Peyer's patch (tissue), 4 donors: Measurements from ENCODE around the gene SIRPB1. TPM values are rescaled to one million over a fixed set of nuclear protein-coding genes. Genes with fewer than 3 reads are reported as not detected.

ENCODE experiments used
- DNase-seq, 3 donors: peaks; one replicate each; pipeline ENCODE4 v3.0.0-alpha.2; 2017 to 2019
- H3K27ac ChIP-seq, 4 donors: fragments of 200-600 bp; sonication (generic); one replicate each; pipeline ENCODE4 v1.5.1; 2016 to 2019
- H3K27me3 ChIP-seq, 2 donors: fragments of 200-600 bp; sonication (generic); one replicate each; pipeline ENCODE4 v1.5.1; 2019
- H3K36me3 ChIP-seq, 3 donors: fragments of 200-600 bp; sonication (generic); one replicate each; pipeline ENCODE4 v1.5.1; 2016 to 2019
- H3K4me1 ChIP-seq, 4 donors: fragments of 200-600 bp; sonication (generic); one replicate each; pipeline ENCODE4 v1.5.1; 2016 to 2019
- H3K4me3 ChIP-seq, 4 donors: fragments of 200-600 bp; sonication (generic); 1 replicate in 3 of 4; 2 replicates in 1 of 4; pipeline ENCODE4 v1.5.1; 2016 to 2019; ENCODE audit warnings: mild to moderate bottlenecking in 1 of 4
- H3K9me3 ChIP-seq, 4 donors: fragments of 200-600 bp; sonication (generic); one replicate each; pipeline ENCODE4 v1.5.1; 2016 to 2019; ENCODE audit warnings: mild to moderate bottlenecking in 1 of 4
- POLR2A ChIP-seq, 2 donors: fragments of 450-650 bp; IDR thresholded peaks; one replicate each; pipeline ENCODE4 v1.5.1; 2017; ENCODE audit warnings: antibody characterized with exemption in 2 of 2, mild to moderate bottlenecking in 2 of 2, moderate library complexity in 2 of 2
- total RNA-seq, 4 donors: library from RNA; depleted of rRNA; stranded (reverse); fragments of >200 nt; gene quantifications; one replicate each; pipeline ENCODE4 v1.1.0, GENCODE V29; 2016
- TF ChIP-seq, protein P1 (sequence below), 6 experiments: fragments of 450-650 bp in 4 of 6; fragments of 200-600 bp in 2 of 6; sonication (generic) in 1 of 6; IDR thresholded peaks; one replicate each; pipeline ENCODE4 v1.5.1; 2017 to 2019; ENCODE audit warnings: antibody characterized with exemption in 6 of 6, mild to moderate bottlenecking in 3 of 6, moderate library complexity in 1 of 6

SIRPB1 gene
- total RNA-seq, 4 donors from 2014 or later, result 1.6 to 3.1 (median 2.3) TPM

- peaks cover 0 to 18% (median 8%) of the 10 kb centered on the region in 4 donors for H3K4me1 ChIP-seq
- H3K36me3 ChIP-seq, result no peaks in the 10 kb centered on the region
- H3K4me3 ChIP-seq, result peak overlapping the region in 1 of 4 donors; percentile 25
- DNase-seq, result peak in 2 of 3 donors; percentile 77 to 88
- TF ChIP-seq, protein P1, sequence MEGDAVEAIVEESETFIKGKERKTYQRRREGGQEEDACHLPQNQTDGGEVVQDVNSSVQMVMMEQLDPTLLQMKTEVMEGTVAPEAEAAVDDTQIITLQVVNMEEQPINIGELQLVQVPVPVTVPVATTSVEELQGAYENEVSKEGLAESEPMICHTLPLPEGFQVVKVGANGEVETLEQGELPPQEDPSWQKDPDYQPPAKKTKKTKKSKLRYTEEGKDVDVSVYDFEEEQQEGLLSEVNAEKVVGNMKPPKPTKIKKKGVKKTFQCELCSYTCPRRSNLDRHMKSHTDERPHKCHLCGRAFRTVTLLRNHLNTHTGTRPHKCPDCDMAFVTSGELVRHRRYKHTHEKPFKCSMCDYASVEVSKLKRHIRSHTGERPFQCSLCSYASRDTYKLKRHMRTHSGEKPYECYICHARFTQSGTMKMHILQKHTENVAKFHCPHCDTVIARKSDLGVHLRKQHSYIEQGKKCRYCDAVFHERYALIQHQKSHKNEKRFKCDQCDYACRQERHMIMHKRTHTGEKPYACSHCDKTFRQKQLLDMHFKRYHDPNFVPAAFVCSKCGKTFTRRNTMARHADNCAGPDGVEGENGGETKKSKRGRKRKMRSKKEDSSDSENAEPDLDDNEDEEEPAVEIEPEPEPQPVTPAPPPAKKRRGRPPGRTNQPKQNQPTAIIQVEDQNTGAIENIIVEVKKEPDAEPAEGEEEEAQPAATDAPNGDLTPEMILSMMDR (IDR thresholded peaks at IDR 0.05), result no peak
- no peak for TF ChIP-seq POLR2A (IDR thresholded peaks at IDR 0.05)
- no peaks in the 10 kb centered on the region for H3K27me3 ChIP-seq
- peak overlapping the region in 3 of 4 donors; percentile 16 to 76 (median 30) for H3K27ac ChIP-seq
- no peaks in the 10 kb centered on the region for H3K9me3 ChIP-seq
These were observed 45.1 kb upstream of the SIRPB1 start for GRCh38 chr20:1664911-1665310.

- DNase-seq, result no peak
- Histone ChIP-seq H3K27me3 (no peaks in the 10 kb centered on the region), H3K9me3 (no peaks in the 10 kb centered on the region), H3K4me3 (no peak overlapping the region), H3K36me3 (no peaks in the 10 kb centered on the region), H3K27ac (peak overlapping the region in 1 of 4 donors; percentile 76), H3K4me1 (peaks cover 0 to 18% (median 8%) of the 10 kb centered on the region in 4 donors)
- TF ChIP-seq, protein P1 (IDR thresholded peaks at IDR 0.05), result no peak
- no peak for TF ChIP-seq POLR2A (IDR thresholded peaks at IDR 0.05)
These were observed 44.1 kb upstream of the SIRPB1 start for GRCh38 chr20:1663917-1664316.

DNA sequence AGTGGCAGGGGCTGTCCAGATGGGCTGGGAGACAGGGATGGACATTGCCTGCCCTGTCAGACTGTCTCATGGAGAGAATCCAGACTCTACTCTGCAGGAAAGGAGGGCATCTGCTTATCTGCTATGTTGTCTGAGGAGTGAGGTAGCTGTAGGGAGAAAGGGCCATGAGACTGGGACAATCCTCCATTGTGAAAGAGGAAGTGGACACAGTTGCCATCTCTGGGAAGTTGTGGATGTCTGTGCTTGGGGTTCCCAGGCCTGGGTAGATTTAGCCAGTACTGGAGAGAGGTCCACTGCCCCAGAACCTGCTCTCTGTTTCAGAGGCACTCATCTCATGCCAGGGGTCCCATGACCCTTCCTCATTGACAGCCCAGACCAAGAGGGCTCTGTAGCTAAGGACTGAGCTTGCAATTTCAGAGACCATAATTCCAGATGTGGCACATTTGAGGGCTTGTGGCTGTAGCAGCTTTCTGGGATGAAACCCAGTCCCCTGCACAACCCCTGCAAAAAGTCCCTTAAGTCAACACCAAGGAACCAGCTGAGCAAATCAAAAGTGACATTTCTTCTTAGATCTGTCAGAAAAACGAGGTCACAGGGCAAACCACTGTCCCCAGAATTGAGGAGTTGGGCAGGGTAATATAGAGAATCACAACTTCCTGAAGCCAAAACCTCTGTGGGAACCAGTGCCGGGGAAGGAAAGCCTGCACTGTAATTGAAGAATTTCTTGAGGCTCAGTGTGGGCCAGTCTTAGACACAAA lies 41.9 kb upstream of the SIRPB1 start:
- Histone ChIP-seq H3K4me1 (peaks cover 0 to 18% (median 8%) of the 10 kb centered on the region in 4 donors), H3K27me3 (no peaks in the 10 kb centered on the region), H3K36me3 (no peaks in the 10 kb centered on the region), H3K9me3 (no peaks in the 10 kb centered on the region), H3K4me3 (no peak overlapping the region), H3K27ac (peak overlapping the region in 2 of 4 donors; percentile 25 to 59)
- no peak for DNase-seq
- TF ChIP-seq, protein P1 (IDR thresholded peaks at IDR 0.05), result no peak
- TF ChIP-seq POLR2A (IDR thresholded peaks at IDR 0.05), result no peak

GRCh38 chr20:1660246-1660645 lies 40.4 kb upstream of the SIRPB1 start:
- TF ChIP-seq, protein P1 (IDR thresholded peaks at IDR 0.05), result no peak
- no peak for TF ChIP-seq POLR2A (IDR thresholded peaks at IDR 0.05)

GRCh38 chr20:1657556-1658334 lies 37.9 kb upstream of the SIRPB1 start, which contains the start of gene SIRPG:
Gene SIRPG, minus strand, starts transcription at chr20:1657779. Its CDS starts 65 bp downstream, at chr20:1657714.
- peak within 1 kb of the TSS; percentile 54 to 72 (median 63) for H3K27ac ChIP-seq
- H3K4me1 ChIP-seq, result peaks cover 0 to 5% (median 1%) of the 10 kb centered on the region in 4 donors
- no peaks in the 10 kb centered on the region for H3K9me3 ChIP-seq
- no peaks in the 10 kb centered on the region for H3K27me3 ChIP-seq
- DNase-seq, result peak in 2 of 3 donors; percentile 52 to 72
- peak in 1 of 2 donors; percentile 17 for TF ChIP-seq POLR2A (IDR thresholded peaks at IDR 0.05)
- TF ChIP-seq, protein P1 (IDR thresholded peaks at IDR 0.05), result no peak
- H3K36me3 ChIP-seq, result no peaks in the 10 kb centered on the region
- H3K4me3 ChIP-seq, result peak within 1 kb of the TSS; percentile 6 to 28 (median 26)

More at GRCh38 chr20:1660246-1660645, 40.4 kb upstream of the SIRPB1 start:
- H3K4me1 ChIP-seq, result peaks cover 0 to 12% (median 6%) of the 10 kb centered on the region in 4 donors
- no peak overlapping the region for H3K27ac ChIP-seq
- no peaks in the 10 kb centered on the region for H3K9me3 ChIP-seq
- DNase-seq, result no peak
- H3K4me3 ChIP-seq, result no peak overlapping the region
- no peaks in the 10 kb centered on the region for H3K27me3 ChIP-seq
- H3K36me3 ChIP-seq, result no peaks in the 10 kb centered on the region
